Right lobe of liver (tissue), 4 donors: Measurements from ENCODE around the gene PPP2R5D.

Experiments
- POLR2A ChIP-seq: fragments of 450-650 bp; IDR thresholded peaks from one replicate; pipeline ENCODE4 v1.6.1; 2017; ENCODE audit warnings: antibody characterized with exemption, mild to moderate bottlenecking
- TF ChIP-seq, protein P1 (sequence below), 4 donors: fragments of 200-600 bp in 3 of 4; fragments of 450-650 bp in 1 of 4; IDR thresholded peaks; one replicate each; pipeline versions ENCODE4 v1.5.1 to v1.8.0; 2016 to 2022; ENCODE audit warnings: antibody characterized with exemption in 4 of 4, mild to moderate bottlenecking in 2 of 4
- donor health status: DM: no; HTN: no; CAD: no.
- donor health status: DM: no; HTN: no; CAD: no.
- donor health status: DM: no; HTN: yes; CAD: no.

DNA sequence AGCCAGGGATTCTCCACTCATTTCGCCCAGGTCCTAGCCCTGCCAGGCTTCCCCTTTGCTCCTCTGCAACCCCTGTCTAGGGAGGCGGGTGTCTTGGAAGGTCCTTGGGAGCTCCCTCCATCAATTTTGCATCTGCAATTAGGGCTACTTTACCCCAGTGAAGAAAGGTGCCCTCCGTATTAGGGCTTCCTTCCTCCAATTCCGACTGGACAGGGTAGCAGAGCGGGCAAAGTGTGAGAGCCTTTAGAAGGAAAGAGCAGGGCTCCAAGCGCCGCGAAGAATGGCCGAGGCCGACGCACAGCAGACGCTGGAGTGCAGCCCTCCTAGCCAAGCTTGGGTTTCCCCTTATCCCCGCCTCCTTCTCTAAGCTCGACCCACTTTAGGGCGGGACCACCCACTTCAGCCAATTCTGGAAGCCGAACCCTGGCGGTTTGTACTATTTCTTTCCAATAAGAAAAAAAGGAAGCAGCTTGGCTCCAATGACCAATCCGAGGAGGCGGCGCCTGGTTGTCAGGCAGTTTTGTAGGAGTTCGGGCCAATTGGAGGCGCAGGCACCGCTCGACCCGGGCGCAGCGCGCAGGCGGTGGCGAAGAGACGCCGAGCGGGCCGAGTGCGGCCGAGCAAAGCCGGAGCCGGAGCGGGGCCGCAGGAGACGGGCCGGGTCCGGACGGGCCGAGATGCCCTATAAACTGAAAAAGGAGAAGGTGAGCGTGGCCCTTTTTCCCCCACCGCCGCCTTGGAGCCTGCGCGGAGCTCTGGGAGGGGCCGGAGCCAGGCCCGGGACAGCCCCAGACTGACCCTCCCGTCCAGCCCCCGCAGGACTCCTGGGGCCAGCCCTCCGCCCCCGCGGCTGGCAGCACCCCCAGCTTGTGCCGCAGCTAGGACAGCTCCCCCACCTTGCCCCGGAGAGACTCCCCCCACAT is at the start of gene PPP2R5D:
- TF ChIP-seq, protein P1, sequence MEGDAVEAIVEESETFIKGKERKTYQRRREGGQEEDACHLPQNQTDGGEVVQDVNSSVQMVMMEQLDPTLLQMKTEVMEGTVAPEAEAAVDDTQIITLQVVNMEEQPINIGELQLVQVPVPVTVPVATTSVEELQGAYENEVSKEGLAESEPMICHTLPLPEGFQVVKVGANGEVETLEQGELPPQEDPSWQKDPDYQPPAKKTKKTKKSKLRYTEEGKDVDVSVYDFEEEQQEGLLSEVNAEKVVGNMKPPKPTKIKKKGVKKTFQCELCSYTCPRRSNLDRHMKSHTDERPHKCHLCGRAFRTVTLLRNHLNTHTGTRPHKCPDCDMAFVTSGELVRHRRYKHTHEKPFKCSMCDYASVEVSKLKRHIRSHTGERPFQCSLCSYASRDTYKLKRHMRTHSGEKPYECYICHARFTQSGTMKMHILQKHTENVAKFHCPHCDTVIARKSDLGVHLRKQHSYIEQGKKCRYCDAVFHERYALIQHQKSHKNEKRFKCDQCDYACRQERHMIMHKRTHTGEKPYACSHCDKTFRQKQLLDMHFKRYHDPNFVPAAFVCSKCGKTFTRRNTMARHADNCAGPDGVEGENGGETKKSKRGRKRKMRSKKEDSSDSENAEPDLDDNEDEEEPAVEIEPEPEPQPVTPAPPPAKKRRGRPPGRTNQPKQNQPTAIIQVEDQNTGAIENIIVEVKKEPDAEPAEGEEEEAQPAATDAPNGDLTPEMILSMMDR (IDR thresholded peaks at IDR 0.05) = peak in 2 of 4 donors; percentile 6 to 17
- TF ChIP-seq POLR2A = peak; percentile 85
